ENCODE results near the gene GPR152.

- TF ChIP-seq REST (IDR thresholded peaks at IDR 0.05; ENCODE audit: insufficient replicate concordance, low read depth) (no peak), GABPA (IDR thresholded peaks at IDR 0.05; ENCODE audit: low read depth) (no peak)
These were observed 42.7 kb downstream of the GPR152 start for GRCh38 chr11:67409781-67410368.
